Measurements from ENCODE around the gene PHKA1.

DNA sequence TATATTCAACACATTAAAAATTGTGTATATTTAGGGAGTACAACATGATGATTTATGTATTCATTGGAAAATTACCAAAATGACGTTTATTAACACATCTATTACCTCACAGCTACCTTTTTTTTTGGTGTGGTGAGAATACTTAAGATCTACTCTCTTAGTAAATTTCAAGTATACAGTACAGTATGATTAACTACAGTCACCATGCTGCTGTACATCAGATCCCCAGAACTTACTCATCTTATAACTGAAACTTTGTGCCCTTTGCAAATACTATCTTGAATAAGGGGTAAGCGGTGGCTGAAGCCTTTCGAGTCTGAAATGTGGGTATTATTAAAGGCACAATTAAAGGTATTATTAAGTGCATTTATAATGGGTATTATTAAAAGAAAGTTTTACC, 976 bp downstream of the PHKA1 start:
- no peak for TF ChIP-seq ZNF114 (CRISPR knock-in tag; IDR thresholded peaks at IDR 0.05)
- TF ChIP-seq, protein P1, sequence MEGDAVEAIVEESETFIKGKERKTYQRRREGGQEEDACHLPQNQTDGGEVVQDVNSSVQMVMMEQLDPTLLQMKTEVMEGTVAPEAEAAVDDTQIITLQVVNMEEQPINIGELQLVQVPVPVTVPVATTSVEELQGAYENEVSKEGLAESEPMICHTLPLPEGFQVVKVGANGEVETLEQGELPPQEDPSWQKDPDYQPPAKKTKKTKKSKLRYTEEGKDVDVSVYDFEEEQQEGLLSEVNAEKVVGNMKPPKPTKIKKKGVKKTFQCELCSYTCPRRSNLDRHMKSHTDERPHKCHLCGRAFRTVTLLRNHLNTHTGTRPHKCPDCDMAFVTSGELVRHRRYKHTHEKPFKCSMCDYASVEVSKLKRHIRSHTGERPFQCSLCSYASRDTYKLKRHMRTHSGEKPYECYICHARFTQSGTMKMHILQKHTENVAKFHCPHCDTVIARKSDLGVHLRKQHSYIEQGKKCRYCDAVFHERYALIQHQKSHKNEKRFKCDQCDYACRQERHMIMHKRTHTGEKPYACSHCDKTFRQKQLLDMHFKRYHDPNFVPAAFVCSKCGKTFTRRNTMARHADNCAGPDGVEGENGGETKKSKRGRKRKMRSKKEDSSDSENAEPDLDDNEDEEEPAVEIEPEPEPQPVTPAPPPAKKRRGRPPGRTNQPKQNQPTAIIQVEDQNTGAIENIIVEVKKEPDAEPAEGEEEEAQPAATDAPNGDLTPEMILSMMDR (conservative IDR thresholded peaks at IDR 0.05; ENCODE audit: low read depth in 2 of 2) = no peak
- no peak for TF ChIP-seq EZH2phosphoT487 (IDR thresholded peaks at IDR 0.05; ENCODE audit: unreplicated experiment)
- TF ChIP-seq EZH2 (IDR thresholded peaks at IDR 0.05; ENCODE audit: low read depth, unreplicated experiment) = no peak
- TF ChIP-seq POLR2AphosphoS5 (IDR thresholded peaks at IDR 0.05; ENCODE audit: low read depth) = no peak

Measured in GM23338 (cell line).